ENCODE measurements around the gene UBL4A.

- TF ChIP-seq POLR2A (IDR thresholded peaks at IDR 0.05; ENCODE audit: low read depth, low read length) (no peak), POLR2AphosphoS5 (IDR thresholded peaks at IDR 0.05; ENCODE audit: low read depth, low read length) (no peak)
Measured at GRCh38 chrX:154473683-154474082, 12.7 kb downstream of the UBL4A start.
